IPS-18c (cell line): Measurements from ENCODE around the gene CLCA1.

Experiments
- H3K4me3 ChIP-seq: 2 replicates; pipeline ENCODE4 v1.7.0; 2013; ENCODE audit warnings: low read depth, mild to moderate bottlenecking, low read length, moderate library complexity; ENCODE audit not compliant: insufficient read depth
- H3K9me3 ChIP-seq: one replicate; pipeline ENCODE4 v1.6.1; 2013; ENCODE audit warnings: mild to moderate bottlenecking, low read length, moderate library complexity; ENCODE audit not compliant: control insufficient read depth, insufficient read depth

The CLCA1 gene

GRCh38 chr1:86453664-86454063 is 15.1 kb upstream of the CLCA1 start:
- Histone ChIP-seq H3K9me3 (no peaks in the 10 kb centered on the region), H3K4me3 (no peak overlapping the region)

- no peaks in the 10 kb centered on the region for H3K9me3 ChIP-seq
- H3K4me3 ChIP-seq: no peak overlapping the region
Observed at GRCh38 chr1:86455073-86455472, 13.7 kb upstream of the CLCA1 start.

- H3K4me3 ChIP-seq: no peak overlapping the region
- no peaks in the 10 kb centered on the region for H3K9me3 ChIP-seq
Observed at GRCh38 chr1:86460998-86461397, 7.7 kb upstream of the CLCA1 start.

GRCh38 chr1:86461482-86461881 is 7.2 kb upstream of the CLCA1 start:
- no peaks in the 10 kb centered on the region for H3K9me3 ChIP-seq
- no peak overlapping the region for H3K4me3 ChIP-seq

GRCh38 chr1:86464819-86465218 is 3.9 kb upstream of the CLCA1 start:
- H3K9me3 ChIP-seq: no peaks in the 10 kb centered on the region

GRCh38 chr1:86466109-86466844 is 2.5 kb upstream of the CLCA1 start:
- no peaks in the 10 kb centered on the region for H3K9me3 ChIP-seq
- H3K4me3 ChIP-seq: no peak overlapping the region

More at GRCh38 chr1:86464819-86465218, 3.9 kb upstream of the CLCA1 start:
- H3K4me3 ChIP-seq: no peak overlapping the region

- Histone ChIP-seq H3K4me3 (no peak overlapping the region), H3K9me3 (no peaks in the 10 kb centered on the region)
Observed at GRCh38 chr1:86466986-86467385, 1.7 kb upstream of the CLCA1 start.

GRCh38 chr1:86470859-86471258 is 2.1 kb downstream of the CLCA1 start:
- no peak overlapping the region for H3K4me3 ChIP-seq
- no peaks in the 10 kb centered on the region for H3K9me3 ChIP-seq

- no peak overlapping the region for H3K4me3 ChIP-seq
- no peaks in the 10 kb centered on the region for H3K9me3 ChIP-seq
Observed at GRCh38 chr1:86471291-86471690, 2.6 kb downstream of the CLCA1 start.

- Histone ChIP-seq H3K4me3 (no peak overlapping the region), H3K9me3 (no peaks in the 10 kb centered on the region)
Observed at GRCh38 chr1:86472152-86472551, 3.4 kb downstream of the CLCA1 start.

- H3K4me3 ChIP-seq: no peak overlapping the region
Observed at GRCh38 chr1:86472767-86473166, 4.0 kb downstream of the CLCA1 start.

GRCh38 chr1:86477256-86477655 is 8.5 kb downstream of the CLCA1 start:
- Histone ChIP-seq H3K9me3 (no peaks in the 10 kb centered on the region), H3K4me3 (no peak overlapping the region)

More at GRCh38 chr1:86472767-86473166, 4.0 kb downstream of the CLCA1 start:
- no peaks in the 10 kb centered on the region for H3K9me3 ChIP-seq

GRCh38 chr1:86477682-86478081 is 9.0 kb downstream of the CLCA1 start:
- H3K9me3 ChIP-seq: no peaks in the 10 kb centered on the region
- H3K4me3 ChIP-seq: no peak overlapping the region

GRCh38 chr1:86478416-86479156 is 9.9 kb downstream of the CLCA1 start:
- H3K4me3 ChIP-seq: no peak overlapping the region
- H3K9me3 ChIP-seq: no peaks in the 10 kb centered on the region

- no peak overlapping the region for H3K4me3 ChIP-seq
- H3K9me3 ChIP-seq: no peaks in the 10 kb centered on the region
Observed at GRCh38 chr1:86481966-86482365, 13.2 kb downstream of the CLCA1 start.

- Histone ChIP-seq H3K9me3 (no peaks in the 10 kb centered on the region), H3K4me3 (no peak overlapping the region)
Observed at GRCh38 chr1:86487131-86487810, 18.5 kb downstream of the CLCA1 start.

- H3K9me3 ChIP-seq: no peaks in the 10 kb centered on the region
Observed at GRCh38 chr1:86487811-86488141, 19.0 kb downstream of the CLCA1 start.

GRCh38 chr1:86489242-86489878 is 20.6 kb downstream of the CLCA1 start:
- no peaks in the 10 kb centered on the region for H3K9me3 ChIP-seq
- no peak overlapping the region for H3K4me3 ChIP-seq

More at GRCh38 chr1:86487811-86488141, 19.0 kb downstream of the CLCA1 start:
- no peak overlapping the region for H3K4me3 ChIP-seq
